ENCODE data around the gene PLCB4.
"Not testable (repeated sequence)": the region's sequence is repeated elsewhere in the genome, so short reads cannot be mapped to it uniquely, and the experiment has no call there.

PLCB4 gene

GRCh38 chr20:9140162-9140760 lies 71.4 kb downstream of the PLCB4 start:
- no peak overlapping the region for H3K4me3 ChIP-seq (ENCODE audit: low read depth, low read length)

GRCh38 chr20:9141070-9141469 lies 72.2 kb downstream of the PLCB4 start:
- H3K4me3 ChIP-seq (ENCODE audit: low read depth, low read length) = no peak overlapping the region

- H3K4me3 ChIP-seq (ENCODE audit: low read depth, low read length) = no peak overlapping the region
Observed at GRCh38 chr20:9141921-9142320, 73.0 kb downstream of the PLCB4 start.

GRCh38 chr20:9142809-9143208 lies 73.9 kb downstream of the PLCB4 start:
- H3K4me3 ChIP-seq (ENCODE audit: low read depth, low read length) = no peak overlapping the region

GRCh38 chr20:9143926-9144325 lies 75.0 kb downstream of the PLCB4 start:
- no peak overlapping the region for H3K4me3 ChIP-seq (ENCODE audit: low read depth, low read length)

GRCh38 chr20:9144643-9145042 lies 75.8 kb downstream of the PLCB4 start:
- no peak overlapping the region for H3K4me3 ChIP-seq (ENCODE audit: low read depth, low read length)

- no peak overlapping the region for H3K4me3 ChIP-seq (ENCODE audit: low read depth, low read length)
Observed at GRCh38 chr20:9145142-9145541, 76.3 kb downstream of the PLCB4 start.

GRCh38 chr20:9146649-9147048 lies 77.8 kb downstream of the PLCB4 start:
- no peak overlapping the region for H3K4me3 ChIP-seq (ENCODE audit: low read depth, low read length)

- no peak overlapping the region for H3K4me3 ChIP-seq (ENCODE audit: low read depth, low read length)
Observed at GRCh38 chr20:9147547-9148024, 78.7 kb downstream of the PLCB4 start.

- no peak overlapping the region for H3K4me3 ChIP-seq (ENCODE audit: low read depth, low read length)
Observed at GRCh38 chr20:9148291-9148690, 79.4 kb downstream of the PLCB4 start.

GRCh38 chr20:9149087-9149486 lies 80.2 kb downstream of the PLCB4 start:
- no peak overlapping the region for H3K4me3 ChIP-seq (ENCODE audit: low read depth, low read length)

GRCh38 chr20:9149796-9150195 lies 80.9 kb downstream of the PLCB4 start:
- H3K4me3 ChIP-seq (ENCODE audit: low read depth, low read length) = no peak overlapping the region

GRCh38 chr20:9150679-9151078 lies 81.8 kb downstream of the PLCB4 start:
- no peak overlapping the region for H3K4me3 ChIP-seq (ENCODE audit: low read depth, low read length)

GRCh38 chr20:9152139-9152538 lies 83.3 kb downstream of the PLCB4 start:
- H3K4me3 ChIP-seq (ENCODE audit: low read depth, low read length) = not testable (repeated sequence)

GRCh38 chr20:9154464-9155024 lies 85.7 kb downstream of the PLCB4 start:
- no peak overlapping the region for H3K4me3 ChIP-seq (ENCODE audit: low read depth, low read length)

GRCh38 chr20:9156529-9157280 lies 87.8 kb downstream of the PLCB4 start:
- no peak overlapping the region for H3K4me3 ChIP-seq (ENCODE audit: low read depth, low read length)

GRCh38 chr20:9160331-9160730 lies 91.4 kb downstream of the PLCB4 start:
- H3K4me3 ChIP-seq (ENCODE audit: low read depth, low read length) = no peak overlapping the region

GRCh38 chr20:9160757-9161156 lies 91.9 kb downstream of the PLCB4 start:
- H3K4me3 ChIP-seq (ENCODE audit: low read depth, low read length) = no peak overlapping the region

- no peak overlapping the region for H3K4me3 ChIP-seq (ENCODE audit: low read depth, low read length)
Observed at GRCh38 chr20:9161311-9161710, 92.4 kb downstream of the PLCB4 start.

- H3K4me3 ChIP-seq (ENCODE audit: low read depth, low read length) = no peak overlapping the region
Observed at GRCh38 chr20:9163251-9163650, 94.4 kb downstream of the PLCB4 start.

GRCh38 chr20:9163995-9164394 lies 95.1 kb downstream of the PLCB4 start:
- H3K4me3 ChIP-seq (ENCODE audit: low read depth, low read length) = no peak overlapping the region

GRCh38 chr20:9165261-9165660 lies 96.4 kb downstream of the PLCB4 start:
- no peak overlapping the region for H3K4me3 ChIP-seq (ENCODE audit: low read depth, low read length)

All from iPS-11a (cell line).